Upper lobe of left lung (tissue), 6 donors: ENCODE results near the gene ATG4B. TPM values are rescaled to one million over a fixed set of nuclear protein-coding genes. Genes with fewer than 3 reads are reported as not detected.

Experiments used
- ATAC-seq, 2 donors: fragments of 200-7000 bp; cut with Tn5 transposase; one replicate each; pipeline ENCODE4 v1.9.1; 2022; ENCODE audit warnings: mild to moderate bottlenecking in 2 of 2, moderate library complexity in 2 of 2; ENCODE audit not compliant: low FRiP score in 2 of 2
- DNase-seq, 2 donors: peaks; one replicate each; pipeline ENCODE4 v3.0.0-alpha.2; 2019 to 2020
- H3K27ac ChIP-seq, 4 donors: fragments of 200-600 bp; sonication (generic); one replicate each; pipeline ENCODE4 v1.5.1; 2016 to 2019
- H3K27me3 ChIP-seq, 4 donors: fragments of 200-600 bp; sonication (generic); one replicate each; pipeline ENCODE4 v1.5.1; 2017 to 2019
- H3K36me3 ChIP-seq, 4 donors: fragments of 200-600 bp; sonication (generic); one replicate each; pipeline ENCODE4 v1.5.1; 2016 to 2019
- H3K4me1 ChIP-seq, 4 donors: fragments of 200-600 bp; sonication (generic); one replicate each; pipeline ENCODE4 v1.5.1; 2018 to 2019
- H3K4me3 ChIP-seq, 4 donors: fragments of 200-600 bp; sonication (generic); one replicate each; pipeline ENCODE4 v1.5.1; 2017 to 2019; ENCODE audit warnings: mild to moderate bottlenecking in 2 of 4, moderate library complexity in 1 of 4
- H3K9me3 ChIP-seq, 4 donors: fragments of 200-600 bp; sonication (generic); one replicate each; pipeline ENCODE4 v1.5.1; 2018 to 2019
- EP300 ChIP-seq, 4 donors: sonication (generic); formaldehyde crosslinking; IDR thresholded peaks; one replicate each; pipeline ENCODE4 v1.5.1; 2017; ENCODE audit warnings: antibody characterized with exemption in 4 of 4, control low read depth in 2 of 4
- POLR2A ChIP-seq, 4 donors: fragments of 450-650 bp; IDR thresholded peaks; one replicate each; pipeline ENCODE4 v1.5.1; 2016 to 2017; ENCODE audit warnings: antibody characterized with exemption in 4 of 4, mild to moderate bottlenecking in 2 of 4
- POLR2AphosphoS5 ChIP-seq, 2 donors: sonication (generic); formaldehyde crosslinking; IDR thresholded peaks; one replicate each; pipeline ENCODE4 v1.5.1; 2017; ENCODE audit warnings: antibody characterized with exemption in 2 of 2
- WGBS, 2 donors: methylation state at CpG; one replicate each; pipeline ENCODE4 v1.1.5; 2017 to 2018; 5-methylcytosine and 5-hydroxymethylcytosine counted together
- total RNA-seq, 6 donors: library from RNA; depleted of rRNA in 4 of 6; stranded (reverse); fragments of >200 nt in 4 of 6; gene quantifications; one replicate each; pipeline versions ENCODE4 v1.1.0 to v1.2.1, GENCODE V29; 2016 to 2021
- TF ChIP-seq, protein P1 (sequence below), 6 experiments: fragments of 450-650 bp in 4 of 6; fragments of 200-600 bp in 2 of 6; sonication (generic) in 2 of 6; IDR thresholded peaks; one replicate each; pipeline ENCODE4 v1.5.1; 2016 to 2019; ENCODE audit warnings: antibody characterized with exemption in 6 of 6
- donor health status: DM: no; HTN: no; CAD: no; lungs with moderate emphysema.
- donor health status: DM: no; HTN: yes; CAD: no; lungs with severe emphysema.

ATG4B gene
- total RNA-seq, 6 donors from 2014 or later: 53.1 to 213 (median 68.1) TPM

DNA sequence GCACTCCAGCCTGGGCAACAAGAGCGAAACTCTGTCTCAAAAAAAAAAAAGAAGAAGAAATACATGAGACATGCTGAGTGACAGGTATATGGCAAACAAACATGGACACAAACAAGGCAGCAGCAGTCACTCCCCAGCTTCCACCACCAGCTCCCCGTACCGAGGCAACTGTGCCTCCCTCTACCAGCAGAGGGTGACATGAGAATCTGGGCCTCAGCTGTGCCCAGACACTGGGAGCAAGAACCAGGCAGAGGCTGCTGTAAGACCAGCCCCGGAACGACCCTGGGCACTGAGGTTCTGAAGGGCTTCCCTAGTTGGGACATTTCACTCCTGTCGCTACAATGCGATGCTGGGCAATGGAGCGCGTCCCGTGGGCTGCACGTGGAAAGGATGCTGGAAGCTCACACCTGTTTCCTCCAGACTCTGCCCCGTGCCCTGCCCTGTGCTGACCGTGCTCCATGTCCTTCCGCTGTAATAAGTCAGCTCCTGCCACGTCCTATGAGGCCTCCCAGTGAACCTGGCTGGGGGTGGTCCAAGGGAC lies 41.8 kb upstream of the ATG4B start:
- 83 to 91% methylated on average over 9 to 15 of the region's 15 CpGs for WGBS, 2 donors
- ATAC-seq: peak in 1 of 2 donors; percentile 34
- peaks cover 0 to 68% (median 32%) of the 10 kb centered on the region in 4 donors for H3K36me3 ChIP-seq
- DNase-seq: no peak
- H3K9me3 ChIP-seq: no peaks in the 10 kb centered on the region
- no peaks in the 10 kb centered on the region for H3K4me1 ChIP-seq
- no peak overlapping the region for H3K27ac ChIP-seq
- H3K4me3 ChIP-seq: no peak overlapping the region
- no peak for TF ChIP-seq POLR2A (IDR thresholded peaks at IDR 0.05)
- TF ChIP-seq, protein P1, sequence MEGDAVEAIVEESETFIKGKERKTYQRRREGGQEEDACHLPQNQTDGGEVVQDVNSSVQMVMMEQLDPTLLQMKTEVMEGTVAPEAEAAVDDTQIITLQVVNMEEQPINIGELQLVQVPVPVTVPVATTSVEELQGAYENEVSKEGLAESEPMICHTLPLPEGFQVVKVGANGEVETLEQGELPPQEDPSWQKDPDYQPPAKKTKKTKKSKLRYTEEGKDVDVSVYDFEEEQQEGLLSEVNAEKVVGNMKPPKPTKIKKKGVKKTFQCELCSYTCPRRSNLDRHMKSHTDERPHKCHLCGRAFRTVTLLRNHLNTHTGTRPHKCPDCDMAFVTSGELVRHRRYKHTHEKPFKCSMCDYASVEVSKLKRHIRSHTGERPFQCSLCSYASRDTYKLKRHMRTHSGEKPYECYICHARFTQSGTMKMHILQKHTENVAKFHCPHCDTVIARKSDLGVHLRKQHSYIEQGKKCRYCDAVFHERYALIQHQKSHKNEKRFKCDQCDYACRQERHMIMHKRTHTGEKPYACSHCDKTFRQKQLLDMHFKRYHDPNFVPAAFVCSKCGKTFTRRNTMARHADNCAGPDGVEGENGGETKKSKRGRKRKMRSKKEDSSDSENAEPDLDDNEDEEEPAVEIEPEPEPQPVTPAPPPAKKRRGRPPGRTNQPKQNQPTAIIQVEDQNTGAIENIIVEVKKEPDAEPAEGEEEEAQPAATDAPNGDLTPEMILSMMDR (IDR thresholded peaks at IDR 0.05): no peak
- no peak for TF ChIP-seq POLR2AphosphoS5 (IDR thresholded peaks at IDR 0.05)
- TF ChIP-seq EP300 (IDR thresholded peaks at IDR 0.05): no peak
- no peaks in the 10 kb centered on the region for H3K27me3 ChIP-seq

DNA sequence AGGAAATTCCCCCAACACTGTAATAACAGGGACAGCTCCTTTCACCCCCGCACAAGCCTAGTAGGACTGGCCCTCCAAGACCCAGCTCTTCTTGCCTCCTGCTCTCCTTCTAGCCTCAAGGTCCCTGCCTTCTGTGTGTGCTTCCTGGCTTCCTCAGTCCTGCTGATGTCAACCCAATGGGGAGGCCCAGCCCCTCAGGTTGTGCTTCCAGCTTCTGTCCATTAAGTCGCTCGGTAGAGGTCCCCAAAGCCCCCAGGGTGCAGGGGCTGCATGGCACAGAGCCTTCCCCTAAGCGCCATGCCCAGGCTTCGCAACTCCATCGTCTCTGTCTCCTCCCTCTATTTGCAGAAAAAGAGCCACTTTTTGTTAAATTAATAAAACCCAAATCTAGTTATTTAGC lies 39.9 kb upstream of the ATG4B start:
- H3K4me1 ChIP-seq: no peaks in the 10 kb centered on the region
- H3K27me3 ChIP-seq: no peaks in the 10 kb centered on the region
- H3K4me3 ChIP-seq: no peak overlapping the region
- no peak for TF ChIP-seq POLR2AphosphoS5 (IDR thresholded peaks at IDR 0.05)
- no peak for TF ChIP-seq EP300 (IDR thresholded peaks at IDR 0.05)
- no peak for TF ChIP-seq POLR2A (IDR thresholded peaks at IDR 0.05)
- TF ChIP-seq, protein P1 (IDR thresholded peaks at IDR 0.05): no peak
- no peak for ATAC-seq
- no peak overlapping the region for H3K27ac ChIP-seq
- DNase-seq: no peak
- H3K36me3 ChIP-seq: peaks cover 1 to 81% (median 48%) of the 10 kb centered on the region in 4 donors
- WGBS, 2 donors: 96% methylated on average over 6 of the region's 6 CpGs
- no peaks in the 10 kb centered on the region for H3K9me3 ChIP-seq

DNA sequence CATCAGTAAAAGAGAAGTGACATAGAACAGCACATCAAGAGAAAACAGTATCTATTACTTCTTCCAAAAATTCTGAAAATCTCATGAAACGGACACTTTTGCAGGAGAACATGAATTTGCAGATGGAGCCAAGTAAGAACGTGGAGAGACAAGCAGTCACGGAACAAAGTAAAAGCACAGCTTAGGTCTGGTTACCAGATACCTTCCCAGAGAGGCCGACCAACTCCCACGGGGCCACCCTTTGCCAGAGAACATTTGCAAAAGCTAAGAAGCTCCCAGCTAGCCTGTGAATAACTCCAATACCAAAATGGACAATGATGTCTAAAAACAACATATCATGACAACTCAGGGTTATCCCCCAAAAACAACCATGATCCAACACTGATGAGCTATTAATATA lies 39.4 kb upstream of the ATG4B start:
- TF ChIP-seq, protein P1 (IDR thresholded peaks at IDR 0.05): no peak
- TF ChIP-seq POLR2AphosphoS5 (IDR thresholded peaks at IDR 0.05) (no peak), POLR2A (IDR thresholded peaks at IDR 0.05) (no peak), EP300 (IDR thresholded peaks at IDR 0.05) (no peak)
- Histone ChIP-seq H3K4me3 (no peak overlapping the region), H3K4me1 (no peaks in the 10 kb centered on the region), H3K9me3 (no peaks in the 10 kb centered on the region), H3K27me3 (no peaks in the 10 kb centered on the region), H3K36me3 (peaks cover 6 to 81% (median 50%) of the 10 kb centered on the region in 4 donors), H3K27ac (no peak overlapping the region)
- no peak for DNase-seq
- 87 to 89% methylated on average over 5 of the region's 5 CpGs for WGBS, 2 donors
- no peak for ATAC-seq

DNA sequence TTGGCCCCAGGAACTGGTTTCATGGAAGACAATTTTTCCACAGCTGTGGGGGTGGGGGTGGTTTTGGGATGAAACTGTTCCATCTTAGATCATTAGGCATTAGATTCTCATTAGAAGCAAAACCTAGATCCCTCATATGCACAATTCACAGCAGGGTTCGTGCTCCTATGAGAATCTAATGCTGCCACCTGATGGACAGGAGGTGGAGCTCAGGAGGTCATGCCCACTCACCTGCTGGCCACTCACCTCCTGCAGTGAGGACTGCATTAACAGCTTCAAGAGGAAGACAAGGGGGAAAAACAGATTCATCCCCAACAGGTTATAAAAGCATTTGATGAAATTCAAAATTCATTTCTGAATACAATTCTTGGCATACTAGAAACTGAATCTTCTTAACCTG lies 39.0 kb upstream of the ATG4B start:
- no peak for TF ChIP-seq POLR2A (IDR thresholded peaks at IDR 0.05)
- TF ChIP-seq, protein P1 (IDR thresholded peaks at IDR 0.05): peak in 3 of 6 experiments; percentile 16 to 37 (median 31)
- no peak for ATAC-seq
- no peaks in the 10 kb centered on the region for H3K4me1 ChIP-seq
- H3K27ac ChIP-seq: no peak overlapping the region
- H3K36me3 ChIP-seq: peaks cover 8 to 79% (median 52%) of the 10 kb centered on the region in 4 donors
- no peaks in the 10 kb centered on the region for H3K27me3 ChIP-seq
- H3K4me3 ChIP-seq: no peak overlapping the region
- no peaks in the 10 kb centered on the region for H3K9me3 ChIP-seq
- WGBS, 2 donors: 63 to 90% methylated on average over 1 of the region's 1 CpG
- DNase-seq: peak in 1 of 2 donors; percentile 48

DNA sequence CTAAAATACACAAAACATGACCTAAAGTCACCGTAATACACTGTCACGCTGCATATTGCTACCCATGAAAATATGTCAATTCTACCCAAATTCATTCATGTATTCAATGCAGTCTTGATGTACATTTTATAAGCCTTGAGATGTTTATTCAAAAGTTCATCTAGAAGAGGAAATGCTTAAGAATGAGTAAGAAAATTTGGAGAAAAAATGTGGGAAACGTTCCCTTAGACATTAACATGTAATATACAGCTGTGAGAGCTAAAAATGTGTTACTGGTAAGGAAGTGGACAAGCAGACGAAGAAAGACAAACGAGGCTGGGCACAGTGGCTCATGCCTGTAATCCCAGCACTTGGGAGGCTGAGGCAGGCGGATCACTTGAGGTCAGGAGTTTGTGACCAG lies 37.9 kb upstream of the ATG4B start:
- WGBS, 2 donors: 86 to 92% methylated on average over 6 of the region's 6 CpGs
- no peaks in the 10 kb centered on the region for H3K9me3 ChIP-seq
- DNase-seq: no peak

More for the DNA sequence above, 37.9 kb upstream of the ATG4B start:
- no peak for TF ChIP-seq POLR2AphosphoS5 (IDR thresholded peaks at IDR 0.05)
- TF ChIP-seq, protein P1 (IDR thresholded peaks at IDR 0.05): no peak
- TF ChIP-seq POLR2A (IDR thresholded peaks at IDR 0.05): no peak
- no peak for TF ChIP-seq EP300 (IDR thresholded peaks at IDR 0.05)
- ATAC-seq: no peak
- Histone ChIP-seq H3K27ac (no peak overlapping the region), H3K36me3 (peaks cover 10 to 76% (median 49%) of the 10 kb centered on the region in 4 donors), H3K4me3 (no peak overlapping the region), H3K27me3 (no peaks in the 10 kb centered on the region), H3K4me1 (no peaks in the 10 kb centered on the region)
